A673 (cell line): ENCODE measurements around the gene CAMKK1. TPM values are rescaled to one million over a fixed set of nuclear protein-coding genes. Genes with fewer than 3 reads are reported as not detected.

Experiments
- BruUV-seq: library from RNA; stranded (reverse); fragments of 400-500 nt; replicated peaks from 2 replicates; lab custom pipeline; 2021; lab: Mats Ljungman, UMichigan
- CTCF ChIA-PET: fragments of 300-600 bp; sonication (Branson Sonifier 250); formaldehyde crosslinking; loops from one replicate; lab custom pipeline; 2022; ENCODE audit warnings: antibody characterized with exemption; lab: Charles Lee
- POLR2A ChIA-PET: fragments of 300-600 bp; sonication (Branson Sonifier 250); formaldehyde crosslinking; loops from one replicate; lab custom pipeline; 2022; ENCODE audit warnings: antibody characterized with exemption; ENCODE audit not compliant: low non-redundant PET; lab: Charles Lee
- DNase-seq: peaks from one replicate; pipeline ENCODE4 v3.0.0-alpha.2; 2015; ENCODE audit warnings: low spot score
- H3K27ac ChIP-seq: fragments of 200-600 bp; sonication (generic); 2 replicates; pipeline ENCODE4 v1.5.1; 2016; ENCODE audit warnings: mixed run types, low read depth, mild to moderate bottlenecking, mixed read lengths, antibody characterized with exemption, low read length; ENCODE audit not compliant: poor library complexity, severe bottlenecking
- H3K27me3 ChIP-seq: fragments of 200-600 bp; sonication (generic); replicated peaks from 2 replicates; pipeline ENCODE4 v1.6.1; 2017; ENCODE audit warnings: mixed run types, low read depth, mild to moderate bottlenecking, mixed read lengths, antibody characterized with exemption, low read length; ENCODE audit not compliant: insufficient read depth, poor library complexity
- H3K36me3 ChIP-seq: fragments of 200-600 bp; sonication (generic); 2 replicates; pipeline ENCODE4 v1.6.1; 2016; ENCODE audit warnings: mixed run types, mild to moderate bottlenecking, mixed read lengths, antibody characterized with exemption, low read length; ENCODE audit not compliant: insufficient read depth, poor library complexity, severe bottlenecking
- H3K4me1 ChIP-seq: fragments of 200-600 bp; sonication (generic); 2 replicates; pipeline ENCODE4 v1.6.1; 2017; ENCODE audit warnings: mixed run types, mild to moderate bottlenecking, mixed read lengths, antibody characterized with exemption, low read length; ENCODE audit not compliant: insufficient read depth, poor library complexity, severe bottlenecking
- H3K4me3 ChIP-seq: fragments of 200-600 bp; sonication (generic); 2 replicates; pipeline ENCODE4 v1.5.1; 2016; ENCODE audit warnings: low read depth, mixed run types, mild to moderate bottlenecking, mixed read lengths, low read length; ENCODE audit not compliant: poor library complexity, severe bottlenecking
- H3K9me3 ChIP-seq: fragments of 200-600 bp; sonication (generic); 2 replicates; pipeline ENCODE4 v1.6.1; 2016; ENCODE audit warnings: mixed run types, low read depth, mild to moderate bottlenecking, mixed read lengths, antibody characterized with exemption, low read length; ENCODE audit not compliant: poor library complexity, severe bottlenecking
- EZH2 ChIP-seq: fragments of 200-600 bp; sonication (generic); IDR thresholded peaks from 2 replicates; pipeline ENCODE4 v1.6.1; 2017; ENCODE audit warnings: borderline replicate concordance, low read depth, mild to moderate bottlenecking, mixed read lengths, antibody characterized with exemption, low read length; ENCODE audit not compliant: poor library complexity, severe bottlenecking
- intact Hi-C: fragments of 100-400 bp; cut with micrococcal nuclease; formaldehyde crosslinking; loops from one replicate; pipeline ENCODE4 v1.10.0; 2022; ENCODE audit not compliant: unreplicated experiment
- total RNA-seq: library from RNA; stranded (reverse); gene quantifications from 2 replicates; pipeline ENCODE4 v1.2.3, GENCODE V29; 2021
- TF ChIP-seq, protein P1 (sequence below): fragments of 300-800, 200-600 bp; sonication (generic); conservative IDR thresholded peaks from 2 replicates; pipeline ENCODE4 v1.5.1; 2017; ENCODE audit warnings: low read depth, mild to moderate bottlenecking, antibody characterized with exemption, low read length, moderate library complexity, mixed read lengths

CAMKK1 gene
- total RNA-seq, 1 experiment from 2014 or later = 6.1 TPM

DNA sequence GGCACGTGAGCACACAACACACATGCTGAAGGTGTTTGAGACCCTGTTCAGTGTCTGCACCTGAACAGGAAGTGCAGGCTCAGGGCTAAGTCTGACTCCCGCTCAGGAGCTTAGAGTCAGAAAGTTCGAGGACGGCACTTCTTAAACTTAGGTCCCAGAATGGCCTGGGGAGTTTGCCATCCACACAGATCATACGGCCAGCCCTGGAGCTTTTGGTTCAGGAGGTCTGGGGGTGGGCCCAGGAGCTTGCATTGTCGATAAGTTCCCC, 4.0 kb upstream of the CAMKK1 start:
- no TSS peak for BruUV-seq
- H3K4me3 ChIP-seq = no peak overlapping the region

DNA sequence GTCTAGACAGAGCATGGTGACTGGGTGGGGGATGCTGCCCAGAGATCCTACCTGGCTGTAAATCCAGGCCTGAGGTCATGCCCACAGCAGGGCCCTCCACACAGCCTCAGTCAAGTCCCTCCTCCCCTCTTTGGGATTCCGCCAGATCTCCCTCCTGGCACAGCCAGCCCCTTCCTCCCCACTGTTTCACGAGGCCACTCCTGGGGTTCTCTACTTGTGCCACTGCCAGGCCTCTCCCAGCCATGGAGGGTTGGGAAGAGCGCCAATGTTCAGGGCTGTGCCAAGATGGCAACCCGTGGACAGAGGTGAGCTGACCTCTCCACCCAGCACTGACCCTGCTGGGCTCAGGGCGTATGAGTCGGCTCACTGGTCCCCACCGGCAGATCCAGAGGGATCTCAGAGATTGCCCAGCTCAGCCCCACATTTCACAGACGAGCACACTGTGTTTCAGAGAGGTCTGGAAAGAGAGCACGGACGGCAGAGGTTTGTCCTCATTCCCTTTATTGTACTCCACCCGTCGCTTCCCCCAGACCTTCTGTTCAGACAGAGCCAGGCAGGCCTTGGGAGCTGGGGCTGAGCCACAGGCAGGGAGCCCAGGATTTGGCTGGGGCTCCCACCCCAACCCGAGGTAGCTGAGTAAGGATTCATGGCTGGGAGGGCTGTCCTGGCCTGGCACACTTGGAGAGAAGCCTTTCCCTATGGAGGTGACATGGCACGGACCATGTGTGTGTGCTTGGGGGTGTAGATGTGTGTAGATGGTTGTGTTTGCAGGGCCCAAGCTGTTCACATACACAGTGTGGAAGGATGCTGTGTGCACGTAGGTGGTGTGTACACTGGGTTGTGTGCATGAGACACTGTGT, 3.5 kb upstream of the CAMKK1 start:
- Histone ChIP-seq H3K36me3 (no peaks in the 10 kb centered on the region), H3K4me1 (peaks cover 14% of the 10 kb centered on the region), H3K4me3 (no peak overlapping the region), H3K9me3 (no peaks in the 10 kb centered on the region), H3K27me3 (no peaks in the 10 kb centered on the region), H3K27ac (no peak overlapping the region)
- POLR2A ChIA-PET = interaction anchor here (0.6 kb wide), 1 partner anchor 51 kb away, joined by 3 read pairs; no protein-coding TSS in a partner anchor
- TF ChIP-seq, protein P1, sequence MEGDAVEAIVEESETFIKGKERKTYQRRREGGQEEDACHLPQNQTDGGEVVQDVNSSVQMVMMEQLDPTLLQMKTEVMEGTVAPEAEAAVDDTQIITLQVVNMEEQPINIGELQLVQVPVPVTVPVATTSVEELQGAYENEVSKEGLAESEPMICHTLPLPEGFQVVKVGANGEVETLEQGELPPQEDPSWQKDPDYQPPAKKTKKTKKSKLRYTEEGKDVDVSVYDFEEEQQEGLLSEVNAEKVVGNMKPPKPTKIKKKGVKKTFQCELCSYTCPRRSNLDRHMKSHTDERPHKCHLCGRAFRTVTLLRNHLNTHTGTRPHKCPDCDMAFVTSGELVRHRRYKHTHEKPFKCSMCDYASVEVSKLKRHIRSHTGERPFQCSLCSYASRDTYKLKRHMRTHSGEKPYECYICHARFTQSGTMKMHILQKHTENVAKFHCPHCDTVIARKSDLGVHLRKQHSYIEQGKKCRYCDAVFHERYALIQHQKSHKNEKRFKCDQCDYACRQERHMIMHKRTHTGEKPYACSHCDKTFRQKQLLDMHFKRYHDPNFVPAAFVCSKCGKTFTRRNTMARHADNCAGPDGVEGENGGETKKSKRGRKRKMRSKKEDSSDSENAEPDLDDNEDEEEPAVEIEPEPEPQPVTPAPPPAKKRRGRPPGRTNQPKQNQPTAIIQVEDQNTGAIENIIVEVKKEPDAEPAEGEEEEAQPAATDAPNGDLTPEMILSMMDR = no peak
- no peak for TF ChIP-seq EZH2
- CTCF ChIA-PET = interaction anchor here (1.8 kb wide), 1 partner anchor 18 kb away, joined by 5 read pairs; no protein-coding TSS in a partner anchor
- DNase-seq = no peak
- intact Hi-C loops = no loop called here
- no TSS peak for BruUV-seq

More for the DNA sequence above, 4.0 kb upstream of the CAMKK1 start:
- intact Hi-C loops = no loop called here
- ChIA-PET POLR2A (interaction anchor here (0.6 kb wide), 1 partner anchor 52 kb away, joined by 3 read pairs; no protein-coding TSS in a partner anchor), CTCF (interaction anchor here (1.8 kb wide), 1 partner anchor 17 kb away, joined by 5 read pairs; no protein-coding TSS in a partner anchor)
- no peak for DNase-seq
- Histone ChIP-seq H3K27me3 (no peaks in the 10 kb centered on the region), H3K4me1 (peaks cover 9% of the 10 kb centered on the region), H3K27ac (no peak overlapping the region), H3K36me3 (no peaks in the 10 kb centered on the region), H3K9me3 (no peaks in the 10 kb centered on the region)
- TF ChIP-seq, protein P1 = no peak
- TF ChIP-seq EZH2 = no peak

DNA sequence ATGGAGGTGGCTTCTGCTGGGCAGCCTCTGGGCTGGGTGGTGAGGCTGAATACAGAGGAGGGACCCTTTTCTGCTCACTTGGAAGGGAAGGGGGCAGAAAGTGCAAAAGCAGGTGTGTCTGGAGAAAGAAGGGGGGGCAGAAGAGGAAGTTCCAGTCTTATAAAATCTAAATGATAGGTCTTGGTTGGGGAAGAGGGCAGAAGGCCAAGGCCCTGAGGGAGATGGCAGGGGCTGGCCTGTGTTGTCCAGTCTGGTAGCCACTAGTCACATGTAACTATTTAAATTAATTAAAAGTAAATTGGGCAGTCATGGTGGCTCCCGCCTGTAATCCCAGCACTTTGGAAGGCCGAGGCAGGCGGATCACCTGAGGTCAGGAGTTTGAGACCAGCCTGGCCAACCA, 2.5 kb upstream of the CAMKK1 start:
- no TSS peak for BruUV-seq
- Histone ChIP-seq H3K9me3 (no peaks in the 10 kb centered on the region), H3K4me1 (peaks cover 24% of the 10 kb centered on the region), H3K27me3 (no peaks in the 10 kb centered on the region), H3K36me3 (no peaks in the 10 kb centered on the region), H3K27ac (no peak overlapping the region), H3K4me3 (no peak overlapping the region)
- DNase-seq = no peak
- intact Hi-C loops = no loop called here
- TF ChIP-seq, protein P1 = no peak
- TF ChIP-seq EZH2 = no peak
- ChIA-PET POLR2A (no interaction called here), CTCF (no interaction called here)
